H9 (cell line): ENCODE results near the gene ASB18. TPM values are rescaled to one million over a fixed set of nuclear protein-coding genes. Genes with fewer than 3 reads are reported as not detected.

Source experiments
- DNase-seq: peaks from one replicate; pipeline ENCODE4 v3.0.0-alpha.2; 2017
- H2AFZ ChIP-seq: one replicate; pipeline ENCODE4 v1.6.1; 2013; ENCODE audit warnings: mild to moderate bottlenecking, low read length, control low read depth, moderate library complexity
- H2AK5ac ChIP-seq: 2 replicates; pipeline ENCODE4 v1.6.1; 2013; ENCODE audit warnings: low read length, control low read depth, mixed read lengths; ENCODE audit not compliant: insufficient read length
- H2BK120ac ChIP-seq: one replicate; pipeline ENCODE4 v1.6.1; 2013; ENCODE audit warnings: low read depth, mild to moderate bottlenecking, low read length, control low read depth, inconsistent platforms; ENCODE audit not compliant: poor library complexity, severe bottlenecking
- H2BK12ac ChIP-seq: 2 replicates; pipeline ENCODE4 v1.6.1; 2013; ENCODE audit warnings: low read length, control low read depth, mixed read lengths, low read depth; ENCODE audit not compliant: insufficient read length
- H2BK15ac ChIP-seq: 2 replicates; pipeline ENCODE4 v1.6.1; 2013; ENCODE audit warnings: low read depth, low read length, control low read depth
- H2BK20ac ChIP-seq: one replicate; pipeline ENCODE4 v1.6.1; 2013; ENCODE audit warnings: low read depth, mild to moderate bottlenecking, low read length, control low read depth, inconsistent platforms; ENCODE audit not compliant: poor library complexity, severe bottlenecking
- H2BK5ac ChIP-seq: 2 replicates; pipeline ENCODE4 v1.6.1; 2013; ENCODE audit warnings: low read length, control low read depth, mixed read lengths; ENCODE audit not compliant: insufficient read length
- H3K14ac ChIP-seq: 2 replicates; pipeline ENCODE4 v1.6.1; 2013; ENCODE audit warnings: low read length, control low read depth; ENCODE audit not compliant: insufficient read depth
- H3K18ac ChIP-seq: 2 replicates; pipeline ENCODE4 v1.6.1; 2013; ENCODE audit warnings: low read depth, mild to moderate bottlenecking, mixed read lengths, low read length, control low read depth; ENCODE audit not compliant: insufficient read length
- H3K23ac ChIP-seq: 2 replicates; pipeline ENCODE4 v1.6.1; 2013; ENCODE audit warnings: low read length, control low read depth, mixed read lengths, low read depth; ENCODE audit not compliant: insufficient read length
- H3K23me2 ChIP-seq: 2 replicates; pipeline ENCODE4 v1.6.1; 2013; ENCODE audit warnings: low read depth, mild to moderate bottlenecking, mixed read lengths, low read length, control low read depth; ENCODE audit not compliant: insufficient read length, poor library complexity, severe bottlenecking
- H3K27ac ChIP-seq: 2 replicates; pipeline ENCODE4 v1.5.1; 2013; ENCODE audit warnings: low read length, control low read depth, mixed read lengths, low read depth; ENCODE audit not compliant: insufficient read length
- H3K27me3 ChIP-seq: 2 replicates; pipeline ENCODE4 v1.6.1; 2013; ENCODE audit warnings: low read length, control low read depth, inconsistent platforms; ENCODE audit not compliant: insufficient read depth
- H3K4ac ChIP-seq: 2 replicates; pipeline ENCODE4 v1.6.1; 2013; ENCODE audit warnings: low read depth, mild to moderate bottlenecking, control low read depth, inconsistent platforms, low read length, moderate library complexity
- H3K4me1 ChIP-seq: 2 replicates; pipeline ENCODE4 v1.6.1; 2013; ENCODE audit warnings: low read length, control low read depth, inconsistent platforms; ENCODE audit not compliant: insufficient read depth
- H3K4me2 ChIP-seq: 2 replicates; pipeline ENCODE4 v1.6.1; 2013; ENCODE audit warnings: low read length, control low read depth, mixed read lengths; ENCODE audit not compliant: insufficient read length, insufficient read depth
- H3K56ac ChIP-seq: 2 replicates; pipeline ENCODE4 v1.6.1; 2013; ENCODE audit warnings: low read depth, mild to moderate bottlenecking, mixed read lengths, low read length, control low read depth; ENCODE audit not compliant: insufficient read length
- H3K79me1 ChIP-seq: 2 replicates; pipeline ENCODE4 v1.6.1; 2013; ENCODE audit warnings: low read depth, mild to moderate bottlenecking, moderate library complexity, low read length, control low read depth, inconsistent platforms; ENCODE audit not compliant: insufficient read depth, poor library complexity, severe bottlenecking
- H3K79me2 ChIP-seq: 2 replicates; pipeline ENCODE4 v1.6.1; 2013; ENCODE audit warnings: low read length, control low read depth, inconsistent platforms; ENCODE audit not compliant: insufficient read depth
- H3K9ac ChIP-seq: 2 replicates; pipeline ENCODE4 v1.6.1; 2013; ENCODE audit warnings: low read length, control low read depth, mixed read lengths; ENCODE audit not compliant: insufficient read length; ENCODE audit errors: extremely low read depth
- H3K9me3 ChIP-seq: one replicate; pipeline ENCODE4 v1.6.1; 2013; ENCODE audit warnings: low read depth, low read length, inconsistent platforms; ENCODE audit not compliant: control insufficient read depth
- H3T11ph ChIP-seq: one replicate; pipeline ENCODE4 v1.6.1; 2013; ENCODE audit warnings: mild to moderate bottlenecking, low read length, control low read depth, inconsistent platforms
- H4K20me1 ChIP-seq: one replicate; pipeline ENCODE4 v1.6.1; 2013; ENCODE audit not compliant: control insufficient read depth, insufficient read length, insufficient read depth
- H4K5ac ChIP-seq: 2 replicates; pipeline ENCODE4 v1.6.1; 2013; ENCODE audit warnings: low read depth, mild to moderate bottlenecking, mixed read lengths, low read length, control low read depth; ENCODE audit not compliant: insufficient read length
- H4K8ac ChIP-seq: replicated peaks from 2 replicates; pipeline ENCODE4 v1.6.1; 2013; ENCODE audit warnings: low read length, control low read depth, mixed read lengths, low read depth; ENCODE audit not compliant: insufficient read length
- H4K91ac ChIP-seq: 2 replicates; pipeline ENCODE4 v1.6.1; 2013; ENCODE audit warnings: low read depth, mild to moderate bottlenecking, moderate library complexity, mixed read lengths, low read length, control low read depth; ENCODE audit not compliant: insufficient read length
- H3K27ac Mint-ChIP-seq, 3 experiments: 2 replicates in 2 of 3; 3 replicates in 1 of 3; pipeline ENCODE4 v1.8.0; 2020 to 2021; ENCODE audit warnings: mixed read lengths in 3 of 3, mild to moderate bottlenecking in 1 of 3, moderate library complexity in 1 of 3
- H3K27me3 Mint-ChIP-seq: 2 replicates; pipeline ENCODE4 v1.8.0; 2021; ENCODE audit warnings: low read depth, mild to moderate bottlenecking, moderate library complexity, mixed read lengths
- H3K36me3 Mint-ChIP-seq, 3 experiments: 2 replicates in 2 of 3; 3 replicates in 1 of 3; pipeline ENCODE4 v1.8.0; 2020 to 2021; ENCODE audit warnings: low read depth in 3 of 3, mixed read lengths in 3 of 3; ENCODE audit not compliant: insufficient read depth in 1 of 3
- H3K4me1 Mint-ChIP-seq, 2 experiments: 2 replicates each; pipeline ENCODE4 v1.8.0; 2020; ENCODE audit warnings: mixed read lengths in 2 of 2
- H3K4me3 Mint-ChIP-seq, 2 experiments: 2 replicates in 1 of 2; 3 replicates in 1 of 2; pipeline ENCODE4 v1.8.0; 2020 to 2021; ENCODE audit warnings: mild to moderate bottlenecking in 2 of 2, mixed read lengths in 2 of 2, moderate library complexity in 1 of 2
- H3K9me3 Mint-ChIP-seq, 2 experiments: 2 replicates in 1 of 2; 3 replicates in 1 of 2; pipeline ENCODE4 v1.8.0; 2020; ENCODE audit warnings: mild to moderate bottlenecking in 2 of 2, mixed read lengths in 2 of 2, moderate library complexity in 1 of 2
- CTCF ChIP-seq: fragments of 200-600 bp; sonication (generic); conservative IDR thresholded peaks from 3 replicates; pipeline ENCODE4 v1.8.0; 2021; ENCODE audit warnings: antibody characterized with exemption, mild to moderate bottlenecking
- WGBS: extraction: QIAGEN DNeasy Blood & Tissue Kit; methylation state at CpG from one replicate; pipeline ENCODE4 v1.1.7; 2013; ENCODE audit warnings: missing lambda C conversion rate, low lambda C conversion rate, mixed read lengths; ENCODE audit not compliant: insufficient read length; ENCODE audit errors: extremely low coverage; 5-methylcytosine and 5-hydroxymethylcytosine counted together
- total RNA-seq: library from RNA; stranded (reverse); gene quantifications from 2 replicates; pipeline ENCODE4 v1.2.1, GENCODE V29; 2021

ASB18 gene
- total RNA-seq, 1 experiment from 2014 or later, result not detected

- no peak overlapping the region for H3K4me2 ChIP-seq
- H3K23ac ChIP-seq, result no peak overlapping the region
- no peaks in the 10 kb centered on the region for H4K20me1 ChIP-seq
- no peaks in the 10 kb centered on the region for H3K9me3 Mint-ChIP-seq
- no peak overlapping the region for H3K14ac ChIP-seq
- H2AFZ ChIP-seq, result no peak overlapping the region
- no CpG with 5 or more reads among the region's 12 CpGs for WGBS
- H3K79me2 ChIP-seq, result no peaks in the 10 kb centered on the region
- H3K23me2 ChIP-seq, result no peaks in the 10 kb centered on the region
- no peaks in the 10 kb centered on the region for H3K27me3 ChIP-seq
- H3K4me3 Mint-ChIP-seq, result no peak overlapping the region
- no peak overlapping the region for H4K8ac ChIP-seq
- no peak overlapping the region for H3K4ac ChIP-seq
- H3K79me1 ChIP-seq, result no peaks in the 10 kb centered on the region
- no peak overlapping the region for H2AK5ac ChIP-seq
- no peak overlapping the region for H3K18ac ChIP-seq
- H2BK15ac ChIP-seq, result no peak overlapping the region
- no peak overlapping the region for H2BK12ac ChIP-seq
- no peak overlapping the region for H4K91ac ChIP-seq
- no peak overlapping the region for H2BK120ac ChIP-seq
- no peak overlapping the region for H3T11ph ChIP-seq
- H3K27ac Mint-ChIP-seq, result no peak overlapping the region
- peaks cover 9% of the 10 kb centered on the region for H3K27me3 Mint-ChIP-seq
- DNase-seq, result no peak
- H3K9me3 ChIP-seq, result no peaks in the 10 kb centered on the region
- no peak for TF ChIP-seq CTCF
- H2BK5ac ChIP-seq, result no peak overlapping the region
- H4K5ac ChIP-seq, result no peak overlapping the region
- H3K56ac ChIP-seq, result no peak overlapping the region
- no peak overlapping the region for H2BK20ac ChIP-seq
- no peaks in the 10 kb centered on the region for H3K36me3 Mint-ChIP-seq
- peaks cover 0 to 4% of the 10 kb centered on the region in 2 experiments; a peak in 1 of 4 replicates for H3K4me1 Mint-ChIP-seq
- H3K4me1 ChIP-seq, result no peaks in the 10 kb centered on the region
- no peak overlapping the region for H3K27ac ChIP-seq
- no peak overlapping the region for H3K9ac ChIP-seq
These were observed 68.5 kb downstream of the ASB18 start for GRCh38 chr2:236195726-236196125.
